ENCODE results near the gene PSMB7. TPM values are rescaled to one million over a fixed set of nuclear protein-coding genes. Genes with fewer than 3 reads are reported as not detected.

Gene PSMB7
- total RNA-seq, 1 donor from 2014 or later = 120 TPM

GRCh38 chr9:124394596-124394995, 20.6 kb downstream of the PSMB7 start:
- CTCF ChIA-PET = interaction anchor here (0.9 to 1.2 kb wide), 2 partner anchors 16 to 268 kb away, joined by 3 read pairs; no protein-coding TSS in a partner anchor
- POLR2A ChIA-PET = no interaction called here
- H3K4me1 Mint-ChIP-seq = peaks cover 12% of the 10 kb centered on the region
- H3K27me3 Mint-ChIP-seq = no peaks in the 10 kb centered on the region
- no peak overlapping the region for H3K27ac Mint-ChIP-seq
- no peak overlapping the region for H3K4me3 Mint-ChIP-seq
- no peaks in the 10 kb centered on the region for H3K9me3 Mint-ChIP-seq
- intact Hi-C loops (cut with micrococcal nuclease) = loop anchor here (1.0 kb wide), 1 partner anchor 268 kb away; no protein-coding TSS in a partner anchor
- DNase-seq (no peak), ATAC-seq (ENCODE audit: low read depth) (no peak)
- peaks cover 58% of the 10 kb centered on the region for H3K36me3 Mint-ChIP-seq (ENCODE audit: low read depth)
- no peak for TF ChIP-seq CTCF (IDR thresholded peaks at IDR 0.05)

- DNase-seq = no peak
- Mint-ChIP-seq H3K36me3 (ENCODE audit: low read depth) (peaks cover 56% of the 10 kb centered on the region), H3K27ac (no peak overlapping the region), H3K4me1 (peaks cover 13% of the 10 kb centered on the region), H3K9me3 (no peaks in the 10 kb centered on the region), H3K4me3 (no peak overlapping the region), H3K27me3 (no peaks in the 10 kb centered on the region)
- ChIA-PET POLR2A (no interaction called here), CTCF (interaction anchor here (1.2 to 3.4 kb wide), 2 partner anchors 16 to 267 kb away, joined by 3 to 13 read pairs; no protein-coding TSS in a partner anchor)
- no peak for TF ChIP-seq CTCF (IDR thresholded peaks at IDR 0.05)
- intact Hi-C loops (cut with micrococcal nuclease) = loop anchor here (1.0 kb wide), 1 partner anchor 268 kb away; no protein-coding TSS in a partner anchor
- no peak for ATAC-seq (ENCODE audit: low read depth)
Observed at GRCh38 chr9:124394167-124394566, 21.1 kb downstream of the PSMB7 start.

GRCh38 chr9:124392871-124393460, 22.3 kb downstream of the PSMB7 start:
- ChIA-PET CTCF (interaction anchor here (3.4 kb wide), 1 partner anchor 266 kb away, joined by 13 read pairs; no protein-coding TSS in a partner anchor), POLR2A (no interaction called here)
- H3K4me1 Mint-ChIP-seq = peaks cover 20% of the 10 kb centered on the region
- H3K27me3 Mint-ChIP-seq = no peaks in the 10 kb centered on the region
- no peaks in the 10 kb centered on the region for H3K9me3 Mint-ChIP-seq
- H3K27ac Mint-ChIP-seq = no peak overlapping the region
- DNase-seq (no peak), ATAC-seq (ENCODE audit: low read depth) (no peak)
- H3K36me3 Mint-ChIP-seq (ENCODE audit: low read depth) = peaks cover 49% of the 10 kb centered on the region
- intact Hi-C loops (cut with micrococcal nuclease) = no loop called here
- TF ChIP-seq CTCF (IDR thresholded peaks at IDR 0.05) = no peak
- no peak overlapping the region for H3K4me3 Mint-ChIP-seq

GRCh38 chr9:124392254-124392870, 22.9 kb downstream of the PSMB7 start:
- CTCF ChIA-PET = interaction anchor here (3.4 kb wide), 1 partner anchor 265 kb away, joined by 13 read pairs; no protein-coding TSS in a partner anchor
- no peak for DNase-seq
- peaks cover 47% of the 10 kb centered on the region for H3K36me3 Mint-ChIP-seq (ENCODE audit: low read depth)

More at GRCh38 chr9:124392254-124392870, 22.9 kb downstream of the PSMB7 start:
- Mint-ChIP-seq H3K4me3 (no peak overlapping the region), H3K4me1 (peaks cover 26% of the 10 kb centered on the region), H3K9me3 (no peaks in the 10 kb centered on the region), H3K27me3 (no peaks in the 10 kb centered on the region), H3K27ac (no peak overlapping the region)
- TF ChIP-seq CTCF (IDR thresholded peaks at IDR 0.05) = no peak
- intact Hi-C loops (cut with micrococcal nuclease) = no loop called here
- POLR2A ChIA-PET = no interaction called here
- ATAC-seq (ENCODE audit: low read depth) = no peak

Measured in activated B cell treated with CpG ODN at 0.5 μM for 24 hours (primary cell).